ENCODE results near the gene PPP1CC. TPM values are rescaled to one million over a fixed set of nuclear protein-coding genes. Genes with fewer than 3 reads are reported as not detected.

Gene PPP1CC
- total RNA-seq, 1 donor = 107 TPM

GRCh38 chr12:110733089-110733715, 9.5 kb downstream of the PPP1CC start:
- H3K4me2 ChIP-seq (ENCODE audit: insufficient read depth, low read length) = peak overlapping the region; percentile 47

GRCh38 chr12:110732572-110732971, 10.1 kb downstream of the PPP1CC start:
- no peak overlapping the region for H3K4me3 ChIP-seq (ENCODE audit: insufficient read depth, low read length)
- H4K20me1 ChIP-seq (ENCODE audit: insufficient read depth, low read length) = peaks cover 55% of the 10 kb centered on the region

More at GRCh38 chr12:110733089-110733715, 9.5 kb downstream of the PPP1CC start:
- Histone ChIP-seq H2AFZ (ENCODE audit: low read length) (no peak overlapping the region), H3K27ac (ENCODE audit: low read depth, low read length) (no peak overlapping the region), H3K4me1 (ENCODE audit: insufficient read depth, low read length) (peaks cover 26% of the 10 kb centered on the region), H3K36me3 (ENCODE audit: insufficient read depth, low read length) (peaks cover 36% of the 10 kb centered on the region), H3K79me2 (ENCODE audit: insufficient read depth, low read length) (peaks cover 100% of the 10 kb centered on the region), H4K20me1 (ENCODE audit: insufficient read depth, low read length) (peaks cover 59% of the 10 kb centered on the region), H3K9me3 (ENCODE audit: low read depth, low read length) (no peaks in the 10 kb centered on the region), H3K27me3 (ENCODE audit: insufficient read depth, low read length) (no peaks in the 10 kb centered on the region), H3K4me3 (ENCODE audit: insufficient read depth, low read length) (no peak overlapping the region)
- peak; percentile 43 for DNase-seq (ENCODE audit: insufficient read length, low spot score, missing footprints)
- TF ChIP-seq CTCF (IDR thresholded peaks at IDR 0.05; ENCODE audit: extremely low read depth, low read depth, low read length) = no peak

GRCh38 chr12:110731479-110731878, 11.2 kb downstream of the PPP1CC start:
- Histone ChIP-seq H2AFZ (ENCODE audit: low read length) (no peak overlapping the region), H3K27ac (ENCODE audit: low read depth, low read length) (no peak overlapping the region), H3K4me1 (ENCODE audit: insufficient read depth, low read length) (peaks cover 14% of the 10 kb centered on the region), H3K27me3 (ENCODE audit: insufficient read depth, low read length) (no peaks in the 10 kb centered on the region), H3K79me2 (ENCODE audit: insufficient read depth, low read length) (peaks cover 98% of the 10 kb centered on the region), H3K4me3 (ENCODE audit: insufficient read depth, low read length) (no peak overlapping the region), H3K36me3 (ENCODE audit: insufficient read depth, low read length) (peaks cover 38% of the 10 kb centered on the region), H3K9me3 (ENCODE audit: low read depth, low read length) (no peaks in the 10 kb centered on the region), H3K4me2 (ENCODE audit: insufficient read depth, low read length) (no peak overlapping the region), H4K20me1 (ENCODE audit: insufficient read depth, low read length) (peaks cover 58% of the 10 kb centered on the region)
- no peak for TF ChIP-seq CTCF (IDR thresholded peaks at IDR 0.05; ENCODE audit: extremely low read depth, low read depth, low read length)
- DNase-seq (ENCODE audit: insufficient read length, low spot score, missing footprints) = no peak

More at GRCh38 chr12:110732572-110732971, 10.1 kb downstream of the PPP1CC start:
- Histone ChIP-seq H3K27ac (ENCODE audit: low read depth, low read length) (no peak overlapping the region), H3K36me3 (ENCODE audit: insufficient read depth, low read length) (peaks cover 36% of the 10 kb centered on the region), H3K4me2 (ENCODE audit: insufficient read depth, low read length) (no peak overlapping the region), H3K79me2 (ENCODE audit: insufficient read depth, low read length) (peaks cover 98% of the 10 kb centered on the region), H2AFZ (ENCODE audit: low read length) (no peak overlapping the region), H3K27me3 (ENCODE audit: insufficient read depth, low read length) (no peaks in the 10 kb centered on the region), H3K4me1 (ENCODE audit: insufficient read depth, low read length) (peaks cover 20% of the 10 kb centered on the region), H3K9me3 (ENCODE audit: low read depth, low read length) (no peaks in the 10 kb centered on the region)
- TF ChIP-seq CTCF (IDR thresholded peaks at IDR 0.05; ENCODE audit: extremely low read depth, low read depth, low read length) = no peak
- DNase-seq (ENCODE audit: insufficient read length, low spot score, missing footprints) = no peak

- Histone ChIP-seq H3K4me3 (ENCODE audit: insufficient read depth, low read length) (no peak overlapping the region), H3K27me3 (ENCODE audit: insufficient read depth, low read length) (no peaks in the 10 kb centered on the region), H4K20me1 (ENCODE audit: insufficient read depth, low read length) (peaks cover 46% of the 10 kb centered on the region), H3K4me1 (ENCODE audit: insufficient read depth, low read length) (peaks cover 9% of the 10 kb centered on the region), H3K9me3 (ENCODE audit: low read depth, low read length) (no peaks in the 10 kb centered on the region), H3K79me2 (ENCODE audit: insufficient read depth, low read length) (peaks cover 90% of the 10 kb centered on the region), H3K27ac (ENCODE audit: low read depth, low read length) (no peak overlapping the region), H3K36me3 (ENCODE audit: insufficient read depth, low read length) (peaks cover 63% of the 10 kb centered on the region), H2AFZ (ENCODE audit: low read length) (no peak overlapping the region), H3K4me2 (ENCODE audit: insufficient read depth, low read length) (no peak overlapping the region)
- no peak for TF ChIP-seq CTCF (IDR thresholded peaks at IDR 0.05; ENCODE audit: extremely low read depth, low read depth, low read length)
- no peak for DNase-seq (ENCODE audit: insufficient read length, low spot score, missing footprints)
Observed at GRCh38 chr12:110728628-110729027, 14.1 kb downstream of the PPP1CC start.
